ENCODE results near the gene SERPINA4.
"Not testable (repeated sequence)": the region's sequence is repeated elsewhere in the genome, so short reads cannot be mapped to it uniquely, and the experiment has no call there.

Gene SERPINA4

DNA sequence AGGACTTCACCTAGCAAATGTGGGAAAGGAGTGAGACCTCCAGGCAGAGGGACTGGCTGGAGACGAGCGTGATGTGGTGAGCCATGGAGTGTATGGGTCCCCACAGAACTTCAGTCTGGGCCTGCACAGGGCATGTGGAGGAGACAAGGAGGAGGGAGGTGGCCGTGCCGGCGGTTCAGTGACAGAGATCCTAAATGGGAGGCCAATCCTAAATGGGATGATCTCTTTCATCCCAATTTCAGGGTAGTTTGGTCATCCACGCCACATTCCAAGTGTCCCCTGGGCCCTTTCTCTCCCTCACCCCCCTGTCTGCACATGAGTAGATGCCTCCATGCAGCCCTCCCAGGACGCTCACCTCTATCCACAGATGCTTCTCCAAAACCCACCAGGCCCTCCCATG lies 33.2 kb downstream of the SERPINA4 start:
- no peak for DNase-seq

GRCh38 chr14:94595912-94596311 lies 34.7 kb downstream of the SERPINA4 start:
- no peak for DNase-seq

- DNase-seq, result no peak
These were observed 35.1 kb downstream of the SERPINA4 start for GRCh38 chr14:94596361-94596760.

DNA sequence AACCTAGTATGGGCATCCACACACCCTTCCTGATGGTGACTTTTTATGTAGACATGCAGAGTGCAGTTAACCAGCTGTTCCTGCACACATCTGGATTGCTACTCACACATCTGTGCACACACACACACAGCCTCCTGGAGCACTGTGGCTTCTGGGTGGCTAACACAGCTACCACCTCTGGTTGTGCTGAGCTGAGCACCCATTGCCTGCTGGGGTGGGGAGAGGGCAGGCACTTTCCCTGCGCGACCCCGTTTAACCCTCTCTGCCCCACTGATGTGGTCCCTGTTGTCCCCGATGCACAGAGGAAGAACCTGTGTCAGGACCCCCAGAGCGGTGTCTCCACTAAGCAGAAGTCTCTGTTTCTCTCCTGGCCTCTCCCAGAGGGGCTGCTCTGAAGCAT lies 36.5 kb downstream of the SERPINA4 start:
- no peak for DNase-seq

GRCh38 chr14:94598506-94598815 lies 37.2 kb downstream of the SERPINA4 start:
- DNase-seq, result no peak

DNA sequence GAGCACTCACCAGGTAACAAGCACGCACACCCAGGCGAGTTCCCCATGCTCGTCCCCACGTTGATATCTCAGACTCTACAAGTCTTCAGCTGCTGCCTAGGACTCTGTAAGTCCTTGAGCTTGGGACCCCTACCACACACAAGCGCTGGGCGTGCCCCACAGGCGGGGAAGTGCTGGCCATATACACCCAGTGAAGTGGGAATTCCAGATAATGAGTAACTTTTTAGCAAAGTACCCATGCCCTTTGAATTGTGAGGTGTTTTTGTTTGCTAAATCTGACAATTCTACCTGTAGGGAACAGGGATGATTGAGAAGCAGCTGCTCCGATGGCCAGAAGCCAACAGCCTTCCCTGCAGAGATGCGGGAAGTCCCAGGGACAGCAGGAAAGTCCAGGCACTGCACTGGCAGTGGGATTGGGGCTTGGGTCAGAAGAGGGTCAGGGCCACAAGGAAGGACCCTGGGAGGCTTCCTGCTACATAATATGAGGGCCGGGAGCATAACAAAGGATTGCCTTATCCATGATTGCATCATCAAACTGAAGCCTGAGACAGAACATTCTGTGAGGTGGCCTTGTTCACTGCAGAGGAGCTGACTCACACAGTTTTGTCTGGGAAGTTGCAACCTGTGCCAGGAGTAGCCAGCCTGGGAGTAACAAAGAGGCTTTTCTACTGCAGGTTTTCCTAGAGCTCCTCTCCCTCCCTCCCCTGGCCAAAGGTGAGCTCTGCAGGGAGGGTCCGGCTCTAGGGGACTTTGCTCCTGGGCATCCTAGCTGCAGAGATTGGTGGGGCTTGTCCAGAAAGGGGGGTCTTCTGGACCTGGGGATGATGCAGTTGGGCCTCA lies 37.8 kb downstream of the SERPINA4 start:
- DNase-seq, result no peak

DNA sequence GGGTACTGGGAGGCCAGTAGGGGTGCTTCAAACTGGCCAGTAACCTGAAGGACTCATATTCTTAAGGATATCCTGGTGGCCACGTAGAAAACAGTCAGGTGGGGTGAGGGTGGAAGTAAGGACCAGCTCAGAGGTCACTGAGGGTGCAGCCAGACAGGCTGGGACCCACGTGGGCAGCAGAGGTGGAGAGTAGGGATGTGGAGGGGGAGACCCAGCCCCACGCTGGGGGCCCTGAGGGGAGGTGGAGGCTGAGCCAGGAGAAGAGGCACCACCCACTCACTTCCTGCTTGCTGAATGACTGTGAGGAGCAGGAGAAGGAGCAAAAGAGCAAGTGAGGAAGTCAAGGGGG lies 38.4 kb downstream of the SERPINA4 start:
- no peak for DNase-seq

DNA sequence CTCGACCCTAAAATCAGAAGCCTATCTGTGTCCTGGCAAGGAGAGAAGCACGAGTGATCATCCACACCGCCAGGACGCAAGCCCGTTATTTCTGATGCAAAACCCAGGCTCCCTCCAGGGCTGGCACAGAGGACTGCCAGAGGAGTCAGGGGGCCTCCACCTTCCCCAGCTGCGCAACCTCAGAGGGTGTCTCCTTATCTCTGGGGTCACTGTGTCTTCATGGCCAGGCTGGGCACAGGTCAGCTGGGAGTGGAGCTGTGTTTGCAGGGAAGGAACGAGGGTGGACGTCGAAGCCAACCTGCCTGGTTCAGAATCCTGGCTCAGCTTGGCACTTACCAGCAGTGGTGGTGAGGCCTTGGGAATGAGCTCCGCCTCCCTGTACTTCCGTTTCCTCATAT lies 38.9 kb downstream of the SERPINA4 start:
- no peak for DNase-seq

DNA sequence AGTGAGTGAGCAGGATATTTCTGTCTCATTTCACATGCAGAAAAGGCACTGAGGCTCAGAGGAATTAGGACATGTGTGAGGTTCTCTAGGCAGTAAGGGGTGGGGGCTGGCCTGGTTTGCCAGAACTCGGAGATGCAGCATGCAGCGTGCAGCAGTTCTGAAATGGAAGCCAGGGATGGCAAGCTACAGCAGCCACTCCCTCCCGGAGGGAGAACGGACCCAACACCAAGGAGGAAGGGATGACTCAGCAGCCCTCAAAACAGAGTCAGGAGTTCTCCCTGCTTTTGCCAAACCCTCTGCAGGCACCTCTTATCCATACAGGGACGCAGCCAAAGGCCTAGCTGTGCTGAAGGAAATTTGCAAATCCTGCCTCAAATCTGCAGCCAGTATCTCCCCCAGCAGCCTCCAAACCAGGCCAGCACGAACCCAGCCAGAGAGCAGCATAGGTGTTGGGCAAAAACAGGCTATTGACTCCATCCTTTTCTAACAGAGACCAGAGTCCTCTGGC lies 40.7 kb downstream of the SERPINA4 start:
- no peak for DNase-seq

GRCh38 chr14:94602722-94603121 lies 41.5 kb downstream of the SERPINA4 start:
- DNase-seq, result no peak

DNA sequence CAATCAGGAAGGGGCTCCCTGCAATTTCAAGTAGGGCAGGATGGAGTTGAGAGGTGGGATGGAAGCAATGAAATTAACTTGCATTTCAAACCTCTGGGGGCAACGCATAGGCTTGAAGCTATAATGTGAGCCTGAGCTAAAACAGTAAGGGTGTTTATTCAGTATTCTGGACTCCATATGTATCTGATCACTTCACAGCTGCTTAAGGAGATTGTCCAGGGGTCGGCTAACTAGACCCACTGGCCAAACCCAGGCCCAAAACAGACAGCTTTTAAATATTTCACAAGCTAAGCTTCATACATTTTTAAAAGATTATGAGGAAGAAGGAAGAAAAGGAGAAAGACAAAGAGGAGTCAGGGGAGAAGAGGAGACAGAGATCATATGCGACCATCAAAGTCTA lies 44.1 kb downstream of the SERPINA4 start:
- DNase-seq, result no peak

DNA sequence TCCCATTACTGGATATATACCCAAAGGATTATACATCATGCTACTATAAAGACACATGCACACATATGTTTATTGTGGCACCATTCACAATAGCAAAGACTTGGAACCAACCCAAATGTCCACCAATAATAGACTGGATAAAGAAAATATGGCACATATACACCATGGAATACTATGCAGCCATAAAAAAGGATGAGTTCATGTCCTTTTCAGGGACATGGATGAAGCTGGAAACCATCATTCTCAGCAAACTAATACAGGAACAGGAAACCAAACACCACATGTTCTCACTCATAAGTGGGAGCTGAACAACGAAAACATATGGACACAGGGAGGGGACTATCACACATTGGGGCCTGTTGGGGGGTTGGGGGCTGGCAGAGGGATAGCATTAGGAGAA lies 47.7 kb downstream of the SERPINA4 start:
- not testable (repeated sequence) for DNase-seq

DNA sequence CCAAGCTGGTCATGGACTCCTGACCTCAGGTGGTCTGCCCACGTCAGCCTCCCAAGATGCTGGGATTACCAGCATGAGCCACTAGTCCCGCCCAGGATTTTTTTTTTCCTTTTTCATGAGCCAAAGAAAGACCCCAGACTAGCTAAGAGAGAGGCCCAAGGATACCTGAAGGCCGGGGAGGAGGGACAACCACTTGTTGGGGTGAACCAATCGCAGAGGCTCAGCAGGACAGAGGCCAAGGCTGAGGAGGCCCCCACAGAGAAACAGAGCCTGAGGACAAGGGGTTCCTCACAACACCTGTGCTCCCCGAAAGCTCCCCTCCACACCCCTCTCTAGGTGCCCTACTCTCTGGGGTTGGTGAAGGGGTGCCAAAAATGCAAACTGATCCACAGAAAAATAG lies 49.9 kb downstream of the SERPINA4 start:
- no peak for DNase-seq

DNA sequence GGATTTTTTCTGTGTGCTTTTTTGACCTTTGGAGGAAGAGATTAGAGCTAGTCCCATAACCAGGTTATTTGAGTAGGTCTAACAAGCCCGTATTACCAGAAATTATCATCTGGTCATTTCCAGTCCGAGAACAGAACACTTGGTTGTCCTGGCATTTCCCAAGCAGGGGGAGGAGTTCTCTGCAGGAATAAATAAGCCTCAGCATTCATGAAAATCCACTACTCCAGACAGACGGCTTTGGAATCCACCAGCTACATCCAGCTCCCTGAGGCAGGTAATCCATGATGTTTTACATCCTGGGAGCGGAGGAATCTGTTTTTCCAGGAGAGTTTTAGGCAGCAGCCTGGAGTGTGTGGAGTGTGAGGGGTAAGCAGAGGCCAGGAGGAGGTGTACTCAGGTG lies 50.9 kb downstream of the SERPINA4 start, which contains the start of gene SERPINA3:
SERPINA3 (plus strand) TSS at position 218 of the 400 bp plus-strand sequence. CDS start 2,051 bp downstream, outside the sequence.
- no peak for DNase-seq

DNA sequence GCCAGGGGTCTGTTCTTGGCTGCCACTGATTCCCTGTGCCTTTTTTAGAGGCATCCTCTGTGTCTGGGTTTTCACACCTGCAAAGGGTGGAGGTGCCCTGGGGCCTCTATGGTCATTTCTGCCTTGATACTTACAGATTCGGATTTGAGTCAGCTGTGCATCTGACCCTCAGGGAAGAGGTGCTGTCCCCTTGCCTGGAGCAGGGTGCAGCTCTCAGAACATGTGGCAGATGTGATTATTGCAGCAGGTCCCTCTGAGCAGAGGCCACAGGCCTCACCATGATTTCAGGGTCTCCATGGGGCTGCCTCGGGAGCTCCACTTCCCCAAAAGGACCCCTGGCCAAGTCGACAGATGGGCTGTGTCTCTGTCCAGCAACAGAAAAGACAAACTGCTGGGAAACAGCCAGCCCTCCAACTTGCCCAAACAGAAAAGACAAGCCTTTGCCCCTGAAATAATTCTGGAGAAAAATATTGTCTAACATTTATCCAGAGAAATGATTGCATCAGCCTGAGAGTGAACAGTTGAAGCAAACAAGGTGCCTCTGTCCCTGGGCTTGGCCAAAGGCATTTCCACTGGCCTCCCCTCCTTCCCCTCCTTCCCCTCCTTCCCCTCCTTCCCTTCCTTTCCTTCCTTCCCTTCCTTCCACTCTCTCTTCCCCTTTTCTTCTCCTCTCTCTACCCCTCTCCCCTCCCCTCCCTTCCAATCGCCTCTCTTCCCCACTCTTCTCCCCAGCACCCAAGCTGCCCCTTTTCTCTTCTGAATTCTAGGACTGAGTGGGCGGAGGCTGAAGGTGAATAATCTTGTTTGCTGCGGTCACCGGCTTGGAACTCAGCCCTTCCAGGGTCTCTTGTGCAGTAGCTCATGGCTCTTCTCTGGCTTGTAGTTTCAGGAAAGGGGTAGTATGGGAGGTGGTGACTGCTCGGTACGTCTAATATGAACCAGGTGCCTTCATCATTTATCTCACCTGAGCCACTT lies 51.6 kb downstream of the SERPINA4 start:
- no peak for DNase-seq

DNA sequence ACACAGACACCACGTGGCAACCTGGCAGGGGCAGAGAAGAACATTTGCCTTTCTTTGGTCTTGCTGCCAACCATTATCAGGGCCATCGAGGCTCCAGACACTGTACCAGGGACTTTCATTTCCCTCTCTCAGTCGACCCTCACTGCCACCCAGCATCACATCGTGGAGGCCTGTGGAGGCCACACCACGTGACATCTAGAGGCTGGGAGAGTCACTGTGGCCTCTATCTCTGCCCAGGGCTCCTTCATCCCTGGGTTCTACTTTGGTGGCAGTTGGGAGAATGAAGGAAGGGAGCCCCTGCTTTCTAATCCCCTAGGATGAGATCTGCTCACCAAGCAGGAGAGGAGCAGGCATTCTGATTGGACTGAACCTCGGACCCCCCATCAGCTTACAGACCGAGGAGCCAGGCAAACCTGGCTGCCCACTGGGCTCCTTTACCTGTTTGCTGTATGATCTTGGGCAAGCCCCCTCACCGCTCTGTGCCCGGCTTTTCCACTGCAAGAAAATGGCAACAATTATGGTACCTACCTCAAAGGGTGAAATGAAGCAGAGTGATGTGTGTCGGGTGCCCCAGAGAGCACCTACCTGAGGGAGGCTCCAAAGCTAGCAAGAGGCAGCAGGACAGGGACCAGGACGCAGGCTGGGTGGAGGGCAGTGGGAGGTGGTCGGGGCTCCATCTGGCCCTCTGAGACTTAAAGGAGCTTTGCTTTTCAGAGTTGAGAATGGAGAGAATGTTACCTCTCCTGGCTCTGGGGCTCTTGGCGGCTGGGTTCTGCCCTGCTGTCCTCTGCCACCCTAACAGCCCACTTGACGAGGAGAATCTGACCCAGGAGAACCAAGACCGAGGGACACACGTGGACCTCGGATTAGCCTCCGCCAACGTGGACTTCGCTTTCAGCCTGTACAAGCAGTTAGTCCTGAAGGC lies 52.7 kb downstream of the SERPINA4 start:
- DNase-seq, result no peak

- no peak for DNase-seq
These were observed 53.6 kb downstream of the SERPINA4 start for GRCh38 chr14:94614802-94615201.

GRCh38 chr14:94615254-94615653 lies 54.0 kb downstream of the SERPINA4 start:
- no peak for DNase-seq

GRCh38 chr14:94615823-94616570 lies 54.8 kb downstream of the SERPINA4 start:
- DNase-seq, result no peak

DNA sequence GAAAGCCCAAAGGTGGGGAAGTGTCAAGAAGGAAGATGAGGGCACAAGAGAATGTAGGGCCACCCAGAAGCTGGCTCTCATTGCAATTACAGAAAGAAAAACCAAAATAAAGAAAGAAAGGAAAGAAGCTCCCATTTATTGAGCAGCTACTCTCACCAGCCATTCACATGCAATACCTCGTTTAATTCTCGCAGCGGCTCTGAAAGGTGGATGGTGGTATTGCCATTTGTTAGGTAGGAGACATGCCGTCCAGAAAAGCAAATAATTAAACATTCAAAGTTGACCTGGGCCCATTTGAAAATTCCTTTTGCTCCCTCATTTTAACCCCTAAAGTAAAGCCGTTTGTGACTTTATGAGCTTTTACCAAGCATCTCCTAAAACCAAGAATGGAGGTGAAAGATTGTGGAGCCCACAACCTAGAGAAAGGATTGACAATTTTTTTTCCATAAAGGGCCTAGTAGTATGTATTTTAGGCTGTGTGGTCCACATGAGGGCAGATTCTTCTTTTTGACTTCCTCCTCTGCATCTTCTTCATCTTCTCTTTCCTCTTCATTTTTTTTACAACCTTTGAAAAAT lies 56.2 kb downstream of the SERPINA4 start:
- no peak for DNase-seq

GRCh38 chr14:94617988-94618822 lies 57.0 kb downstream of the SERPINA4 start:
- no peak for DNase-seq

Measured in activated CD4-positive, CD25-positive, alpha-beta regulatory T cell treated with anti-CD3 and anti-CD28 coated beads, Interleukin-2, amount 50 U/mL, for 72 hours (primary cell).